ENCODE results near the gene MACF1.

DNA sequence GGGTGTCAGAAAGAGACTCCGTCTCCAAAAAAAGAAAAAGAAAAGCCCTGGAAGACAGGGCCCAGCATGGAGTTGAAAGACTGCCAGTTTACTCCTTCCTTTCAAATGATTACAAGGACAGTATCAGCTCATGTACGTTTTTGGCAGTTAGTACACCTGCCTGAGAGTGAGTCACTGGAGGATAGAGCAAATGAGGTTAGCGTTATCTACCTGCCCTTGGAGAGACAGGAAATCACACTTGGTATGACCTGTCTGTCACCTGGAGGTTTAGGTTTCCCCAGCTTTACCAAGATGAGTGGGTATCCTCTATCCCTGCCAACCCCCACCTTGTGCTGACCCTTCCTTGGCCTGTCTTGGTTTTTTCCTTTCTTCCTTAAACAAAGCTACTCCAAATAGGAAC lies 190.1 kb downstream of the MACF1 start:
- no peak for TF ChIP-seq ARNT (IDR thresholded peaks at IDR 0.05)
- no peak for TF ChIP-seq SP1 (IDR thresholded peaks at IDR 0.05)
- TF ChIP-seq TARDBP (IDR thresholded peaks at IDR 0.05): no peak
- TF ChIP-seq FOXA1 (IDR thresholded peaks at IDR 0.05): no peak
- TF ChIP-seq FOXM1 (IDR thresholded peaks at IDR 0.05; ENCODE audit: borderline replicate concordance): no peak
- no peak for TF ChIP-seq BHLHE40 (IDR thresholded peaks at IDR 0.05; ENCODE audit: borderline replicate concordance)
- no peak for TF ChIP-seq ZNF384 (IDR thresholded peaks at IDR 0.05)
- no peak for TF ChIP-seq FOXK2 (IDR thresholded peaks at IDR 0.05)

All from HEK293T (cell line).